Activated T-helper 2 cell treated with anti-CD3 and anti-CD28 coated beads, Interferon-gamma antibody, Interleukin-2, Interleukin-4, amounts not matched to agents 10 μg/mL and 5 μg/mL and 100 μg/mL, durations not matched to agents 14 hours and 24 hours and 36 hours (primary cell): ENCODE data around the gene SLC17A2. TPM values are rescaled to one million over a fixed set of nuclear protein-coding genes. Genes with fewer than 3 reads are reported as not detected.

Experiments used
- DNase-seq: peaks from one replicate; pipeline ENCODE4 v3.0.0; 2021; ENCODE audit warnings: low spot score
- H3K27ac Mint-ChIP-seq: one replicate; pipeline ENCODE4 v1.8.0; 2021; ENCODE audit warnings: mixed read lengths
- H3K27me3 Mint-ChIP-seq: one replicate; pipeline ENCODE4 v1.8.0; 2021; ENCODE audit warnings: low read depth, mixed read lengths
- H3K36me3 Mint-ChIP-seq: one replicate; pipeline ENCODE4 v1.8.0; 2021; ENCODE audit warnings: low read depth, mixed read lengths
- H3K4me1 Mint-ChIP-seq: one replicate; pipeline ENCODE4 v1.8.0; 2021; ENCODE audit warnings: low read depth, mixed read lengths
- H3K4me3 Mint-ChIP-seq: one replicate; pipeline ENCODE4 v1.8.0; 2021; ENCODE audit warnings: low read depth, mild to moderate bottlenecking, moderate library complexity, mixed read lengths
- H3K9me3 Mint-ChIP-seq: one replicate; pipeline ENCODE4 v1.8.0; 2021; ENCODE audit warnings: mixed read lengths
- intact Hi-C: fragments of 100-400 bp; cut with micrococcal nuclease; formaldehyde crosslinking; loops from one replicate; pipeline ENCODE4 v1.15.1; 2023
- total RNA-seq: library from RNA; stranded (reverse); gene quantifications from 2 replicates; pipeline ENCODE4 v1.2.3, GENCODE V29; 2022

SLC17A2 gene
- total RNA-seq, 1 donor from 2014 or later, result 0.41 TPM

GRCh38 chr6:25883991-25884390, 46.5 kb downstream of the SLC17A2 start:
- no peaks in the 10 kb centered on the region for H3K36me3 Mint-ChIP-seq
- intact Hi-C loops, result loop anchor here (5.0 kb wide), 1 partner anchor 97 kb away; no protein-coding TSS in a partner anchor
- DNase-seq, result no peak
- no peak overlapping the region for H3K27ac Mint-ChIP-seq
- H3K9me3 Mint-ChIP-seq, result no peaks in the 10 kb centered on the region
- no peaks in the 10 kb centered on the region for H3K27me3 Mint-ChIP-seq
- peaks cover 15% of the 10 kb centered on the region for H3K4me1 Mint-ChIP-seq
- H3K4me3 Mint-ChIP-seq, result no peak overlapping the region

- no peaks in the 10 kb centered on the region for H3K9me3 Mint-ChIP-seq
- H3K4me3 Mint-ChIP-seq, result no peak overlapping the region
- H3K27me3 Mint-ChIP-seq, result no peaks in the 10 kb centered on the region
- intact Hi-C loops, result loop anchor here (5.0 kb wide), 1 partner anchor 96 kb away; no protein-coding TSS in a partner anchor
- no peak overlapping the region for H3K27ac Mint-ChIP-seq
- H3K36me3 Mint-ChIP-seq, result no peaks in the 10 kb centered on the region
- peaks cover 14% of the 10 kb centered on the region for H3K4me1 Mint-ChIP-seq
- no peak for DNase-seq
These were observed 47.0 kb downstream of the SLC17A2 start for GRCh38 chr6:25883536-25883935.

- no peaks in the 10 kb centered on the region for H3K9me3 Mint-ChIP-seq
- H3K36me3 Mint-ChIP-seq, result no peaks in the 10 kb centered on the region
- DNase-seq, result peak; percentile 47
- H3K4me1 Mint-ChIP-seq, result peaks cover 13% of the 10 kb centered on the region
- no peaks in the 10 kb centered on the region for H3K27me3 Mint-ChIP-seq
- H3K27ac Mint-ChIP-seq, result peak overlapping the region; percentile 73
- H3K4me3 Mint-ChIP-seq, result peak overlapping the region; percentile 85
- intact Hi-C loops, result loop anchor here (5.0 kb wide), 1 partner anchor 95 kb away; no protein-coding TSS in a partner anchor
These were observed 48.4 kb downstream of the SLC17A2 start for GRCh38 chr6:25882051-25882496.

- Mint-ChIP-seq H3K4me1 (peaks cover 25% of the 10 kb centered on the region), H3K27ac (no peak overlapping the region), H3K27me3 (no peaks in the 10 kb centered on the region), H3K9me3 (no peaks in the 10 kb centered on the region), H3K36me3 (no peaks in the 10 kb centered on the region), H3K4me3 (no peak overlapping the region)
- DNase-seq, result no peak
- intact Hi-C loops, result loop anchor here (5.0 kb wide), 1 partner anchor 93 kb away; no protein-coding TSS in a partner anchor
These were observed 49.9 kb downstream of the SLC17A2 start for GRCh38 chr6:25880601-25881000.

GRCh38 chr6:25878721-25879322, 51.7 kb downstream of the SLC17A2 start:
- DNase-seq, result no peak
- Mint-ChIP-seq H3K27me3 (no peaks in the 10 kb centered on the region), H3K36me3 (no peaks in the 10 kb centered on the region), H3K9me3 (no peaks in the 10 kb centered on the region), H3K4me3 (no peak overlapping the region), H3K4me1 (peaks cover 40% of the 10 kb centered on the region), H3K27ac (no peak overlapping the region)
- intact Hi-C loops, result loop anchor here (5.0 kb wide), 1 partner anchor 63 kb away; no protein-coding TSS in a partner anchor

GRCh38 chr6:25875926-25876602, 54.4 kb downstream of the SLC17A2 start:
- no peaks in the 10 kb centered on the region for H3K27me3 Mint-ChIP-seq
- H3K27ac Mint-ChIP-seq, result no peak overlapping the region
- peaks cover 47% of the 10 kb centered on the region for H3K4me1 Mint-ChIP-seq
- peaks cover 3% of the 10 kb centered on the region for H3K9me3 Mint-ChIP-seq
- DNase-seq, result no peak
- H3K36me3 Mint-ChIP-seq, result no peaks in the 10 kb centered on the region
- intact Hi-C loops, result loop anchor here (5.0 kb wide), 1 partner anchor 66 kb away; no protein-coding TSS in a partner anchor
- H3K4me3 Mint-ChIP-seq, result no peak overlapping the region

- H3K27ac Mint-ChIP-seq, result no peak overlapping the region
- DNase-seq, result no peak
- intact Hi-C loops, result loop anchor here (5.0 kb wide), 1 partner anchor 67 kb away; no protein-coding TSS in a partner anchor
- peaks cover 3% of the 10 kb centered on the region for H3K9me3 Mint-ChIP-seq
- H3K36me3 Mint-ChIP-seq, result no peaks in the 10 kb centered on the region
- peak overlapping the region; percentile 7 for H3K4me3 Mint-ChIP-seq
- peaks cover 49% of the 10 kb centered on the region for H3K4me1 Mint-ChIP-seq
- H3K27me3 Mint-ChIP-seq, result no peaks in the 10 kb centered on the region
These were observed 55.0 kb downstream of the SLC17A2 start for GRCh38 chr6:25875563-25875905.

GRCh38 chr6:25874822-25875562, 55.5 kb downstream of the SLC17A2 start:
- DNase-seq, result no peak
- Mint-ChIP-seq H3K9me3 (peaks cover 3% of the 10 kb centered on the region), H3K27ac (peak overlapping the region; percentile 30), H3K4me1 (peaks cover 52% of the 10 kb centered on the region), H3K4me3 (peak overlapping the region; percentile 14), H3K27me3 (no peaks in the 10 kb centered on the region), H3K36me3 (no peaks in the 10 kb centered on the region)
- intact Hi-C loops, result loop anchor here (5.0 kb wide), 2 partner anchors 37 to 67 kb away; no protein-coding TSS in a partner anchor

- no peaks in the 10 kb centered on the region for H3K36me3 Mint-ChIP-seq
- no peak for DNase-seq
- no peaks in the 10 kb centered on the region for H3K27me3 Mint-ChIP-seq
- H3K27ac Mint-ChIP-seq, result peak within 1 kb of the TSS; percentile 30
- peaks cover 52% of the 10 kb centered on the region for H3K4me1 Mint-ChIP-seq
- peaks cover 3% of the 10 kb centered on the region for H3K9me3 Mint-ChIP-seq
- intact Hi-C loops, result loop anchor here (5.0 kb wide), 1 partner anchor 38 kb away; no protein-coding TSS in a partner anchor
- peak within 1 kb of the TSS; percentile 14 for H3K4me3 Mint-ChIP-seq
These were observed 56.4 kb downstream of the SLC17A2 start, which contains the start of gene SLC17A3 for GRCh38 chr6:25874118-25874517. Gene SLC17A3, minus strand, starts transcription at chr6:25874243. Its CDS starts 5,856 bp downstream, at chr6:25868387.

GRCh38 chr6:25872814-25873213, 57.7 kb downstream of the SLC17A2 start:
- no peak for DNase-seq
- Mint-ChIP-seq H3K27ac (no peak overlapping the region), H3K27me3 (no peaks in the 10 kb centered on the region), H3K9me3 (peaks cover 3% of the 10 kb centered on the region), H3K36me3 (no peaks in the 10 kb centered on the region), H3K4me3 (no peak overlapping the region), H3K4me1 (peaks cover 57% of the 10 kb centered on the region)
- intact Hi-C loops, result loop anchor here (5.0 kb wide), 1 partner anchor 39 kb away; no protein-coding TSS in a partner anchor

GRCh38 chr6:25869840-25870239, 60.7 kb downstream of the SLC17A2 start:
- Mint-ChIP-seq H3K4me1 (peaks cover 59% of the 10 kb centered on the region), H3K36me3 (peaks cover 3% of the 10 kb centered on the region), H3K27ac (no peak overlapping the region), H3K9me3 (peaks cover 3% of the 10 kb centered on the region), H3K27me3 (no peaks in the 10 kb centered on the region), H3K4me3 (no peak overlapping the region)
- DNase-seq, result no peak
- intact Hi-C loops, result loop anchor here (5.0 kb wide), 1 partner anchor 42 kb away; no protein-coding TSS in a partner anchor

- no peak for DNase-seq
- peaks cover 15% of the 10 kb centered on the region for H3K9me3 Mint-ChIP-seq
- H3K36me3 Mint-ChIP-seq, result peaks cover 7% of the 10 kb centered on the region
- no peak overlapping the region for H3K4me3 Mint-ChIP-seq
- H3K4me1 Mint-ChIP-seq, result peaks cover 55% of the 10 kb centered on the region
- intact Hi-C loops, result no loop called here
- H3K27me3 Mint-ChIP-seq, result no peaks in the 10 kb centered on the region
- no peak overlapping the region for H3K27ac Mint-ChIP-seq
These were observed 61.9 kb downstream of the SLC17A2 start for GRCh38 chr6:25868436-25869183.
